Memory B cell (primary cell): ENCODE data around the gene LIF.

ENCODE experiments used
- ATAC-seq: fragments of 150-1000 bp; cut with Tn5 transposase; 2 replicates; pipeline ENCODE4 v1.10.0; 2021; ENCODE audit warnings: low read depth, mild to moderate bottlenecking, moderate library complexity
- DNase-seq, 2 donors: peaks; one replicate each; pipeline ENCODE4 v3.0.0; 2022; ENCODE audit warnings: low spot score in 2 of 2
- H3K27ac Mint-ChIP-seq: one replicate; pipeline ENCODE4 v1.8.0; 2022; ENCODE audit warnings: mild to moderate bottlenecking, moderate library complexity, mixed read lengths
- H3K27me3 Mint-ChIP-seq: one replicate; pipeline ENCODE4 v1.8.0; 2022; ENCODE audit warnings: mixed read lengths
- H3K36me3 Mint-ChIP-seq: one replicate; pipeline ENCODE4 v1.8.0; 2022; ENCODE audit warnings: mild to moderate bottlenecking, mixed read lengths
- H3K4me1 Mint-ChIP-seq: one replicate; pipeline ENCODE4 v1.8.0; 2022; ENCODE audit warnings: mixed read lengths
- H3K4me3 Mint-ChIP-seq: one replicate; pipeline ENCODE4 v1.8.0; 2022; ENCODE audit warnings: mild to moderate bottlenecking, moderate library complexity, mixed read lengths
- H3K9me3 Mint-ChIP-seq: one replicate; pipeline ENCODE4 v1.8.0; 2022; ENCODE audit warnings: mixed read lengths

LIF gene

DNA sequence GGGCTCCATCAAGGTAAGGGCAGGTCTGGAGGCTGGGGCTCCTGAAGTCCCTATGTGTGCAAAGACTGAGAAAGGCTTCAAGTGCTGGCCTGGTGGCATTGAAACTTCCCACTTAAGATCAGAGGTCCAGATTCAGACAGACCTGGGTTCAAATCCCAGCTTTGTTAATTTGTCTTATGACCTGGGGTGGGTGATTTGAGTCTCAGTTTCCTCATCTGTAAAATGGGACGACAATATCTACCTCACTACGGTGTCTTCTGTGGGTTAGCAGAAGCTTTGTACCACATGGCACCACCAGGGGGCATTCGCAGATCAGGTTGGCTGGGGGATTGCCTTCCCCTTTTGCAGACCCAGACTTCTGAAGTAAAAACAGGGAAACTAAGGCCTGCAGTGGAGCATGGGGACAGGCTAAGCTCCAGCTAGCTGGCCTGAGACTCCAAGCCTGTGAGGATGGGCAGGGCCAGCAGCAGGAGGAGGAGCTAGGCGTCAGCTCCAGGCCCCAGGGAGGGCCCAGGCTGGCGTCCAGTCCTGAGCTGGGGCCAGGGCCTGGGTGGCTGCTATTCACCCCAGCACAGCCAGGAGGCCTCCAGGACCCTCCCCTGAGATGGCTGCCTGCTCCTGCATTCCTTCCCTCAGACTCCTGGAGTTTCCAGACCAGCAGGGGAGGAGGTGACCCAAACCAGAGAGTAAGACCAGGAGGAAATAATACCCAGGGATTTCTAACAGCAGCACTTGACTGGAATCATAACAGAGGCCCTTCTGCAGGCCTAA lies 41.3 kb upstream of the LIF start:
- Mint-ChIP-seq H3K27me3 (no peaks in the 10 kb centered on the region), H3K9me3 (no peaks in the 10 kb centered on the region), H3K4me1 (peaks cover 29% of the 10 kb centered on the region), H3K4me3 (peak overlapping the region; percentile 94), H3K36me3 (peaks cover 8% of the 10 kb centered on the region), H3K27ac (peak overlapping the region; percentile 69)
- DNase-seq (peak; percentile 89), ATAC-seq (peak; percentile 50)

- ATAC-seq, result peak; percentile 26
- Mint-ChIP-seq H3K27ac (no peak overlapping the region), H3K9me3 (no peaks in the 10 kb centered on the region), H3K36me3 (peaks cover 8% of the 10 kb centered on the region), H3K27me3 (peaks cover 2% of the 10 kb centered on the region), H3K4me1 (peaks cover 29% of the 10 kb centered on the region), H3K4me3 (no peak overlapping the region)
- DNase-seq, result peak; percentile 83 to 92
Measured at GRCh38 chr22:30286813-30287647, 40.5 kb upstream of the LIF start.

DNA sequence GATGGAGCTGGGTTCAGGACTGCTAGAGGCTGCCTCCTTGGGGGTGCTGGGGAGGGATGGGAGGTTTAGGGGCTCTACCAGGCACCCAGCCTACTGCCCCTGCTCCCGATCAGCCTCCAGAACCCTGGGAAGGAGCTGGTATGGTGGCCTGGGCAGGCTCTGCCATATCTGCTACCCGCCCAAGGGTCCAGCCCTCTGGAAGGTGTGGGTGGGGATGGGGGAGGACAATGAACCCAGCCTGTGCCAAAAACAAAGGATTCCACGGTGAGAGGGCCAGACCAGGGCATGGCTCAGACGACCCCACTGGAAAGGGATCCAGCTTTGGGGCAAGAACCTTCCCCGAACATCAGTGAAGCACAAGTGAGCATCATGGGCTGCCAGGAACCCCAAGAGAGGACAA lies 39.8 kb upstream of the LIF start:
- peaks cover 3% of the 10 kb centered on the region for H3K27me3 Mint-ChIP-seq
- H3K4me1 Mint-ChIP-seq, result peaks cover 26% of the 10 kb centered on the region
- DNase-seq (no peak), ATAC-seq (no peak)
- H3K36me3 Mint-ChIP-seq, result peaks cover 5% of the 10 kb centered on the region
- no peak overlapping the region for H3K27ac Mint-ChIP-seq
- H3K9me3 Mint-ChIP-seq, result no peaks in the 10 kb centered on the region
- H3K4me3 Mint-ChIP-seq, result no peak overlapping the region

DNA sequence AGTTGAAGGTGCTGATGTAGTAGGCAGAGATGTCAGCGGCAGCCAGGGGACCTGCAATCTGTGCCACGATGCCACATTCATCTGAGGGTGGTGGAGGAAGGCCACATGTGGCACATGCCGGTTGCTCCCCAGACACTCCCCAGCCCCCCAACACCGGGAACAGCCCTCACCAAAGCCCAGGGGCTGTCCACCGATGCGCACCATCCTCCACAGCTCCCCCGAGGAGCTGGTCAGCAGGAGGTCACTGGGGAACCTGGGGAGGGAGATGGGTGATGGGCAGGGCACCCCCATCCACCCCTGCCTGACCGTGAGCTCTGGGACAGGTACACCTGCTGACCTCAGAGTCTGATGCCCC lies 39.3 kb upstream of the LIF start:
- H3K4me1 Mint-ChIP-seq, result peaks cover 24% of the 10 kb centered on the region
- H3K36me3 Mint-ChIP-seq, result peaks cover 5% of the 10 kb centered on the region
- no peak overlapping the region for H3K27ac Mint-ChIP-seq
- H3K9me3 Mint-ChIP-seq, result no peaks in the 10 kb centered on the region
- peaks cover 3% of the 10 kb centered on the region for H3K27me3 Mint-ChIP-seq
- no peak overlapping the region for H3K4me3 Mint-ChIP-seq
- no peak for ATAC-seq
- DNase-seq, result no peak

GRCh38 chr22:30285176-30285845 lies 38.8 kb upstream of the LIF start:
- Mint-ChIP-seq H3K36me3 (peaks cover 5% of the 10 kb centered on the region), H3K4me1 (peaks cover 19% of the 10 kb centered on the region), H3K9me3 (no peaks in the 10 kb centered on the region), H3K27ac (no peak overlapping the region), H3K27me3 (peaks cover 3% of the 10 kb centered on the region), H3K4me3 (no peak overlapping the region)
- ATAC-seq (no peak), DNase-seq (no peak)

GRCh38 chr22:30284666-30285065 lies 38.1 kb upstream of the LIF start:
- ATAC-seq (no peak), DNase-seq (no peak)
- Mint-ChIP-seq H3K9me3 (no peaks in the 10 kb centered on the region), H3K36me3 (peaks cover 5% of the 10 kb centered on the region), H3K27ac (no peak overlapping the region), H3K4me1 (peaks cover 16% of the 10 kb centered on the region), H3K27me3 (peaks cover 5% of the 10 kb centered on the region), H3K4me3 (no peak overlapping the region)

GRCh38 chr22:30284172-30284571 lies 37.6 kb upstream of the LIF start:
- H3K4me3 Mint-ChIP-seq, result no peak overlapping the region
- H3K27me3 Mint-ChIP-seq, result peaks cover 6% of the 10 kb centered on the region
- H3K27ac Mint-ChIP-seq, result no peak overlapping the region
- peaks cover 16% of the 10 kb centered on the region for H3K4me1 Mint-ChIP-seq
- no peak for ATAC-seq
- DNase-seq, result no peak
- H3K9me3 Mint-ChIP-seq, result no peaks in the 10 kb centered on the region
- H3K36me3 Mint-ChIP-seq, result peaks cover 5% of the 10 kb centered on the region

DNA sequence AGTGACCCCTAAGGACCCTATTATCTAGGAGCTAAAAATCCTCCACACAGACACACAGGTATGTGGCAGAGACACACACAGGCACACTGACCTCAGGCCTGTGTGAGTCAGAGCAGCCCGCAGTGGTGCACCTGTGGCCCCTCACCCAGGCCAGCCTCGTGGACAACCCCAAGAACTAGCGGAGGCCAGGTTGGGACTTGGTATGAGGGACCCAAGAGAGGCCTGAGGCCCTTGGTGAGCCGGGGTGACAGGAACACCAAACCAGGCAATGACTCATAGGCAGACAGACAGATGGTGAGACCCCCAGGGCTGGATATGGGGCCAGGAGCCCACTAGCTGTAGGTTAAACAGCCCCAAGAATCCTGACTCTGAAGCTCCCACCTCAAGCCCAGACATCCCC lies 36.8 kb upstream of the LIF start:
- no peak for ATAC-seq
- H3K27me3 Mint-ChIP-seq, result peaks cover 10% of the 10 kb centered on the region
- H3K4me3 Mint-ChIP-seq, result no peak overlapping the region
- peaks cover 5% of the 10 kb centered on the region for H3K36me3 Mint-ChIP-seq
- H3K4me1 Mint-ChIP-seq, result peaks cover 10% of the 10 kb centered on the region
- no peaks in the 10 kb centered on the region for H3K9me3 Mint-ChIP-seq
- H3K27ac Mint-ChIP-seq, result no peak overlapping the region
- no peak for DNase-seq

DNA sequence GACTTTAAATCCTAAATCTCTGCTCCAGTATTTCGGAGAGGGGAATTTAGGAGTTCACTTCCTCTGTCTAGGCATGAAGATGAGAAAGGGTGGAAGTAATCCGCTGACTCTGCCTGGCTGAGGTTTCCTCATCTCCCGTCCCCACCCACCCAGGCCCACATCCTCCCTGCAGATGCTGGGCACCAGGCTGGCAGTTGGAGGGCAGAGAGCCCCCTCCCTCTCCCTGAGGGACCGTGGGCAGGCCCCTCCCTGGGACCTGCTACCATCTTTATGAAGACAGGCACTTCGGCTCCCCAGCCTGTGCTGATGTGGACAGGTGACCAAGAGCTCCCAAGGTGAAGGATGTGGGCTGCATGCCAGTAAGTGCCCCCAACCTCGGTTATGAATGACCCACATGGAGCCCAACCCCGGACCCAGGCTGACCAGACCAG lies 36.1 kb upstream of the LIF start:
- Mint-ChIP-seq H3K4me1 (peaks cover 7% of the 10 kb centered on the region), H3K27ac (no peak overlapping the region), H3K9me3 (no peaks in the 10 kb centered on the region), H3K4me3 (no peak overlapping the region), H3K36me3 (peaks cover 5% of the 10 kb centered on the region), H3K27me3 (peaks cover 16% of the 10 kb centered on the region)
- DNase-seq (no peak), ATAC-seq (no peak)

DNA sequence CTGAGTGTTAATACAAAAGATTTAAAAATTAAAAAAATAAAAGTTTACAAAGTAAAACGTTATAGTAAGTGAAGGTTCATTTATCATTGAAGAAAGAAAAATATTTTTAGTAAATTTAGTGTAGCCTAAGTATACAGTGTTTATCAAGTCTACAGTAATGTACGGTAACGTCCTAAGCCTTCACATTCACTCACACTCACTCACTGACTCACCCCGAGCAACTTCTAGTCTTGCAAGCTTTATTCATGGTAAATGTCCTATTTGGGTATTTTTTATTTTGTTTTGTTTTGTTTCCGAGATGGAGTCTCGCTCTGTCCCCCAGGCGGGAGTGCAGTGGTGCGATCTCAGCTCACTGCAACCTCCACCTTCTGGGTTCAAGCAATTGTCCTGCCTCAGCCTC lies 33.9 kb upstream of the LIF start:
- Mint-ChIP-seq H3K4me3 (no peak overlapping the region), H3K4me1 (peaks cover 10% of the 10 kb centered on the region), H3K36me3 (peaks cover 5% of the 10 kb centered on the region), H3K27me3 (peaks cover 23% of the 10 kb centered on the region), H3K9me3 (no peaks in the 10 kb centered on the region), H3K27ac (no peak overlapping the region)
- DNase-seq (no peak), ATAC-seq (no peak)

DNA sequence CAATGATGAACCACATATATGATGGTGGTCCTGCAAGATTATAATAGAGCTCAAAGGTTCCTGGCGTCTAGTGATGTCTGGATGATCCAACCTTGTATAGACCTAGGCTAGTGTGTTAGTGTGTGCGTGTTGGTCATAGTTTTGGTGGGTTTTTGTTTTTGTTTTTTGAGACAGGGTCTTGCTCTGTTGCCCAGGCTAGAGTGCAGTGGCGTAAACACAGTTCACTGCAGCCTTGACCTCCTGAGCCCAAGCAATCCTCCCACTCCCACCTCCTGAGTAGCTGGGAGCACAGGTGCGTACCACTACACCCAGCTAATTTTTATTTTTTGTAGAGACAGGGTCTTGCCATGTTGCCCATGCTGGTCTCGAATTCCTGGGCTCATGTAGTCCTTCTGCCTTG lies 33.4 kb upstream of the LIF start:
- Mint-ChIP-seq H3K4me1 (peaks cover 10% of the 10 kb centered on the region), H3K27ac (no peak overlapping the region), H3K36me3 (peaks cover 2% of the 10 kb centered on the region), H3K4me3 (no peak overlapping the region), H3K9me3 (no peaks in the 10 kb centered on the region), H3K27me3 (peaks cover 25% of the 10 kb centered on the region)
- ATAC-seq, result no peak
- DNase-seq, result no peak

- Mint-ChIP-seq H3K36me3 (no peaks in the 10 kb centered on the region), H3K4me1 (peaks cover 10% of the 10 kb centered on the region), H3K27ac (no peak overlapping the region), H3K4me3 (no peak overlapping the region), H3K27me3 (peaks cover 25% of the 10 kb centered on the region), H3K9me3 (no peaks in the 10 kb centered on the region)
- DNase-seq, result no peak
- no peak for ATAC-seq
Measured at GRCh38 chr22:30279046-30279788, 32.7 kb upstream of the LIF start.

DNA sequence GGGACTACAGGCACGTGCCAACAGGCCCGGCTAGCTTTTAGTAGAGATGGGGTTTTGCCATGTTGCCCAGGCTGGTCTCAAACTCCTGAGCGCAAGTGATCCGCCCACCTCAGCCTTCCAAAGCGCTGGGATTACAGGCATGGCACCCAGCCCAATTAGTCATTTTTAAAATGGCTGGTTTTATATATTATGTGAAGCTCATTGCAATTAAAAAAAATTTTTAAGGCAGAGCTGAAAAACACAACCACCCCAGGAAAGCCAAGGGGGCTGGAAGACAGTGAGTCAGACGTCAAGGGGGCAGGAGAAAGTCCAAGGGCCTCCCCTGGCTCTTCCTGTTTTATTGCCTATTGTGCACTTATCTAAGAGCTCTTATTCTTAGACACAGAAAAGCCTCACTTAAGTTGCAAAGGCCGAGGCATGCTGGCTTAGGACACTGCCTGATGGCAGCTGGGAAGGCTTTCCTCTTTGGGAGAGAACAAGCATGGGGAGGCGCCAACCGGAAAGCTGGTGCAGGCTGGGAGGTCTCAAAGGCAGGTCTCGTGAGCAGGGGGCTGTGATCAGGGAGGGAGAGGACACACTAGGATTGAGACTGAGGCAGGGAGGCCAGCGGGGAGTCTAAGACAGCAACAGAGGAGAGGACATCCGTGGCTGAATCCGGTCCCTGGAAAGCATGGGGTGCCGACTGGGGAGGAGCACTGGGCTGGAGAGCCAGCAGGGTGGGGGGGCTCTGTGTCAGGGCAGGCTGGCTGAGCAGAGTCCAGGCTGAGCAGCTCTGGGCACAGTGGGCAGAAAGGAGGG lies 31.2 kb upstream of the LIF start:
- ATAC-seq (no peak), DNase-seq (no peak)
- no peak overlapping the region for H3K4me3 Mint-ChIP-seq
- H3K27me3 Mint-ChIP-seq, result peaks cover 25% of the 10 kb centered on the region
- no peaks in the 10 kb centered on the region for H3K36me3 Mint-ChIP-seq
- no peak overlapping the region for H3K27ac Mint-ChIP-seq
- H3K9me3 Mint-ChIP-seq, result no peaks in the 10 kb centered on the region
- H3K4me1 Mint-ChIP-seq, result peaks cover 10% of the 10 kb centered on the region
